ENCODE measurements around the gene GRIK3. TPM values are rescaled to one million over a fixed set of nuclear protein-coding genes. Genes with fewer than 3 reads are reported as not detected.

Gene GRIK3
- total RNA-seq, 6 experiments from 2014 or later, result not detected

DNA sequence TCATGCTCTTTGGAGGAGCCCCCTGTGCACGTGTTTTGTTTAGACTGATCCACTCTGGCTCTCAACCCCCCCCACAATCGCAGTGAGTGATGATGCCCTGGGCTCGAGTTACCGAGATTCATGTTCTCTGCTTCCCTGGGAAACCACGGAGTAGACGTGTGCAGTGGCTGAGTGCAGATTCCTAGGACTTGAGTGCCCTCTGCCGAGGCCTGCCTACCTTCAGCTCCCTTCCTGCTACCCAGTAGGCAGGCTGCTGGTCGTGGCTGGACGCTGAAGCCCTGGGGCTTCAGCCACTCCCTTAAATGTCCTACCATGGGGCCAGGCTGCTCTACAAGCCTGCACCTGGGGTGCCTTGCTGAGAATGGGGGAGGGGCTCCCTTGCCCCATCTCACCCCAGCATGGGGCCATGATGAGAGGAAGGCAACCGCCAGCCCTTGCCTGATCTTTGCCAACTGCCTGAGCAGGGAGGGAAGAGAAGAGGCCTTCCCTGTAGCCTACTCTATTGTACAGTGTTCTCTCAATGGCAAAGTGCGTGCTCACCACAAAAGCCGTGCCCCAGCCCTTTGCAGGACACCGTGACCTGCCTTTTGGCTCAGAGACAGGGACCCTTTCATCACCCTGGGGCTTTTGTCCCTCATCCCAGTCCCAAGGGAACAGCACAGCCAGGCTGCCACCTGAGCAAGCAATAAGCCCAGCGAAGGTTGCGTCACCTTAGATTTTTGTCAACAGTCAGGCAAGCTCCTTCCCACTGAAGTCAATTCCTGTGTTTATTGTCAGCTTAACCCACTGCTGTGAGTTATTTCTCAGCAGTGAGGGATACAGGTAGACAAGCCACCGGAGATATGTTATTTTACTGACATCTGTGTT, 4.1 kb upstream of the GRIK3 start:
- Mint-ChIP-seq H3K4me3 (no peak overlapping the region), H3K36me3 (ENCODE audit: low read depth) (no peaks in the 10 kb centered on the region), H3K27ac (no peak overlapping the region), H3K27me3 (ENCODE audit: insufficient read depth) (peaks cover 8% of the 10 kb centered on the region), H3K9me3 (peaks cover 19% of the 10 kb centered on the region), H3K4me1 (ENCODE audit: low read depth) (no peaks in the 10 kb centered on the region)
- no peak for DNase-seq
- TF ChIP-seq, protein P1, sequence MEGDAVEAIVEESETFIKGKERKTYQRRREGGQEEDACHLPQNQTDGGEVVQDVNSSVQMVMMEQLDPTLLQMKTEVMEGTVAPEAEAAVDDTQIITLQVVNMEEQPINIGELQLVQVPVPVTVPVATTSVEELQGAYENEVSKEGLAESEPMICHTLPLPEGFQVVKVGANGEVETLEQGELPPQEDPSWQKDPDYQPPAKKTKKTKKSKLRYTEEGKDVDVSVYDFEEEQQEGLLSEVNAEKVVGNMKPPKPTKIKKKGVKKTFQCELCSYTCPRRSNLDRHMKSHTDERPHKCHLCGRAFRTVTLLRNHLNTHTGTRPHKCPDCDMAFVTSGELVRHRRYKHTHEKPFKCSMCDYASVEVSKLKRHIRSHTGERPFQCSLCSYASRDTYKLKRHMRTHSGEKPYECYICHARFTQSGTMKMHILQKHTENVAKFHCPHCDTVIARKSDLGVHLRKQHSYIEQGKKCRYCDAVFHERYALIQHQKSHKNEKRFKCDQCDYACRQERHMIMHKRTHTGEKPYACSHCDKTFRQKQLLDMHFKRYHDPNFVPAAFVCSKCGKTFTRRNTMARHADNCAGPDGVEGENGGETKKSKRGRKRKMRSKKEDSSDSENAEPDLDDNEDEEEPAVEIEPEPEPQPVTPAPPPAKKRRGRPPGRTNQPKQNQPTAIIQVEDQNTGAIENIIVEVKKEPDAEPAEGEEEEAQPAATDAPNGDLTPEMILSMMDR (IDR thresholded peaks at IDR 0.05), result no peak

DNA sequence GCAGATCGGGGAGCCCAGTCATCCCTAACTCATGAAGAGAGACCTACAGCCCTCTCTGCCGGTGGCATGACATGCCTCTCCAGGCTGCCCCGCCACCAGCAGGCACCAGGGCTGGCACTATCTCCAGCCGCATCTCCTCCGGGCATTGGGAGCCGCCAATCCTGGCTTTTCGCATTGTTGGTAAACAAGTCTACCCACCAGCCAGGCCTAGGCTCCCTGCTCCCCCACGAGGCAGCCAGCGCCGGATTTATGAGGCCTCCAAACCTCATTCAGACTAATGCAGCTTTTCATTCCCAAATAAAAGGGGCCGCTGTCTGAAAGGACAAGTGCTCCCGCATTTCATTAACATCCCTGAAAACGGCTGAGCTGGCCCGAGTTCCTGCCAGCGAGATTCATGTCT, 3.4 kb upstream of the GRIK3 start:
- Mint-ChIP-seq H3K4me3 (no peak overlapping the region), H3K27ac (no peak overlapping the region), H3K4me1 (ENCODE audit: low read depth) (no peaks in the 10 kb centered on the region), H3K36me3 (ENCODE audit: low read depth) (no peaks in the 10 kb centered on the region), H3K27me3 (ENCODE audit: insufficient read depth) (peaks cover 8% of the 10 kb centered on the region), H3K9me3 (peaks cover 16% of the 10 kb centered on the region)
- TF ChIP-seq, protein P1 (IDR thresholded peaks at IDR 0.05), result no peak
- no peak for DNase-seq

DNA sequence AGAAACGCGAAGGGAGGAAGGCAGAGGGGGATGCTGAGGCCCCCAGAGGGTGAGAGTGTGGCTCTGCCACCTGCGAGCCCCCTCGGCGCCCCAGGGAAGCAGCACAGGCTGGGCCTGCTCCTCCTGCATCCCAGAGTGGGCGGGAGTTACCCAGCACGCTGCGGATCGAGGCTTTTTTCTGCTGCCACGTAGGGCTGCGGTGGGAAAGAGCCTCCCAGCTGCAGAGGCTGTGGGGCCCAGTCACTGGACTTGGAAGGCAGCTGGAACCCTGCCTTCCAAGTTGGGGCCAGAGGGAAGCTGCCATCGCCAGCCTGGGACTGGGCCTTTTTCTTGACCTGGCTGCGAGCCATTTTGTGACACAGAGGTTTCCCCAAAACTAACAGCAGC, 2.3 kb upstream of the GRIK3 start:
- Mint-ChIP-seq H3K4me1 (ENCODE audit: low read depth) (no peaks in the 10 kb centered on the region), H3K36me3 (ENCODE audit: low read depth) (no peaks in the 10 kb centered on the region), H3K9me3 (peaks cover 16% of the 10 kb centered on the region; the same call in 1 of the 2 replicates), H3K4me3 (no peak overlapping the region), H3K27me3 (ENCODE audit: insufficient read depth) (peaks cover 15% of the 10 kb centered on the region), H3K27ac (no peak overlapping the region)
- DNase-seq, result no peak
- TF ChIP-seq, protein P1 (IDR thresholded peaks at IDR 0.05), result no peak

DNA sequence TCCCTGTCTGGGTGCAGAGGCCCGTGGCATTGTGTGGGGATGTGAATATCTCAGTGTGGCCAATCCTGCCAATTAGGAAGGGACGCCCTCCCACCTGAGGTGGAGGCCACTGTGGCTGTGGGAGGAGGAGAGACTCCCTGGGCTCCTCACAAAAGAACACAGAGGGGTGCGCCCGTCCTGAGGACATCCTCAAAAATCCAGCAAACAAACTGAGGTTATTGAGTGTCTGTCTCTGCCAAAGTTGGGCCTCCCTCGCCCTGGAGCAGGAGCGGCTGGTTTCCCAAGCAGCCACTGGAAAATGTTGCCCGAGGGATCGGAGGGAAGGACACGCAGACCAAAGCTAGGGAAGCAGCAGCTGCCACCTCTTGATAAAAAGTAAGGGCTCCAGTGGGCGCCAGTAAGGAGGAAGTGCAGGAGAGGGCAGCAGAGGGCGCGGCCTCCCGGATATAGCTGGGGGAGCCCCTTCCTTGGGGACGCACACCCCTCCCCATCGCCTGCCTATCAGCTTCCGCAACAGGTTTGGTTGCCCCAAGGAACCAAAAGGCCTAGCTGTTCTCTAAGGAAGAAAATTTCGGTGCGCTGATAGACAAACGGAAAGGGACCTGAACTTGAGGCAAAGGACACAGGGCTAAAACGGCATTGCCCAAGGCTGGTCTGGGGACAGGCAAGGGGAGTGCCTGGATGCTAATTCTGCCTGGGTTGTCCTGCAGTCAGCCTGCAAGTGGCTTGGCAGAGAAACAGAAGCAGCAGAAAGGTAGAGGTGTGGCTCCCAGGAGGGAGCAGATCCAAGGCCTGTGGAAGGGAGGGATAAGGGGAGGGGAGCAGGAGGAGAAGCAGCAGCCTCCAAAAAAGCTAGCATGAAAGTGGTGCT, 1.7 kb upstream of the GRIK3 start:
- H3K27me3 Mint-ChIP-seq (ENCODE audit: insufficient read depth), result peaks cover 15% of the 10 kb centered on the region

DNA sequence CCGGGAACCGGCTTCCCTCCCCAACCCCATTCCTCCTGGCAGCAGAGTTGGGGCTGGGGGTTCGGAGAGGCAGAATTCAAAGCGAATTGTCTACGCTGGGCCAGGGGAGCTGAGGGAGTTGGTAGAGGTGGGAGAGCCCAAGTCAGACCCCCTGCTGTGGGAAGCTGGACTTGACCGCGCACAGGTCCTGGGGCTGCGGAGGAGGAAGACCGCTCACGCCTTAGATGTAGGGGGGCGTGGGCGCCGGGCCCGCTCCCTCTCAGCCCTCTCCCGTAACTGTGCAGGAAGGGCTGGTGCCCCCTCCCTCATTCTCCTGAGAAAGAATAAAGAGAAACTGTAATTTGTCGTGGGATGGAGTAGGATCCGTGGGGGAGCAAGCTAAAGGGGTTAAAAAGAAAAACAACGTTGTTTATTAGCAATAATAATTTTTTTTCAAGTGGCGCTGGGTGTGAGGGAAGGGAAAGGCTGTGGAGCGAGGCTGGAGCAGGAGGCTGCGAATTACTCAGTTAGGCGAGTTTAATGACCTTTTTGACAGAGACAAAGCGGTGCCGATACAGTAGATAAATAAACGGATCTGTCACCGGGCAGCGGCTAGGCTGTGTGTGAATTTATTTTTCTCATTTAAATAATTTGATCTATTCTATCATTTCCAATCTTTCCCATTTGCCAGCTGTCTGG, 838 bp upstream of the GRIK3 start:
- Mint-ChIP-seq H3K4me3 (no peak overlapping the region), H3K4me1 (ENCODE audit: low read depth) (no peaks in the 10 kb centered on the region), H3K27me3 (ENCODE audit: insufficient read depth) (peaks cover 15% of the 10 kb centered on the region), H3K27ac (no peak overlapping the region), H3K36me3 (ENCODE audit: low read depth) (no peaks in the 10 kb centered on the region), H3K9me3 (peaks cover 13% of the 10 kb centered on the region; the same call in 1 of the 2 replicates)
- TF ChIP-seq, protein P1 (IDR thresholded peaks at IDR 0.05), result no peak
- DNase-seq, result no peak

More for the DNA sequence above, 1.7 kb upstream of the GRIK3 start:
- no peak for DNase-seq
- no peaks in the 10 kb centered on the region for H3K36me3 Mint-ChIP-seq (ENCODE audit: low read depth)
- no peak overlapping the region for H3K27ac Mint-ChIP-seq
- TF ChIP-seq, protein P1 (IDR thresholded peaks at IDR 0.05), result no peak
- H3K4me3 Mint-ChIP-seq, result no peak overlapping the region
- no peaks in the 10 kb centered on the region for H3K4me1 Mint-ChIP-seq (ENCODE audit: low read depth)
- H3K9me3 Mint-ChIP-seq, result peaks cover 16% of the 10 kb centered on the region; the same call in 1 of the 2 replicates

Measured in HFFc6 (cell line).